GM19397 (cell line): Measurements from ENCODE around the gene CHST11.

Experiments
- ATAC-seq: cut with Tn5 transposase; IDR thresholded peaks from one replicate; pipeline ENCODE4 v1.9.1; 2021; ENCODE audit warnings: mild to moderate bottlenecking, moderate library complexity; ENCODE audit not compliant: unreplicated experiment

Gene CHST11

DNA sequence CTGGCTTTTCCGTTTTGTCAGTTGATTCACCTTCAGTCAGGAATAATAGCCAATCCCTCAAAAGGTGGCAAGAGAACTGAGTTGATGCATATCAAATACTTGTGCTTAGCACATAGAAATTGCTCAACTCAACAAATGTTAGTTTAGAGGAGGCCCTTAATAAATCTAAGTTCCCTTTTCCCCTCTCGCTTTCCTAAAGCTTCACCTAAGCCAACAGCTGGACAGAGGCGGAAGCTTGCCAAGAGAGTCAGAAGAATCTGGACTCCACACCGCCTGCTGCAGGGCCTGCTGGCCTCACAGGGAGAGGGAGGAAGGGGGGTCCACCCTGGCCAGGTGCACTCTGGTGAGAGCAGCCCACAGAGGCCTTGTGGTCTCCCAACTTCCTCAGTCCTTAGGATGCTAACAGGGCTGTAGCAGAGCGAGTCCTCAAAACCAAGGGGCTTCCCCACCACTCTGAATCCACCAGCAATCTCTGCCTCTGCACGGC, 213.1 kb downstream of the CHST11 start:
- ATAC-seq: peak; percentile 44

DNA sequence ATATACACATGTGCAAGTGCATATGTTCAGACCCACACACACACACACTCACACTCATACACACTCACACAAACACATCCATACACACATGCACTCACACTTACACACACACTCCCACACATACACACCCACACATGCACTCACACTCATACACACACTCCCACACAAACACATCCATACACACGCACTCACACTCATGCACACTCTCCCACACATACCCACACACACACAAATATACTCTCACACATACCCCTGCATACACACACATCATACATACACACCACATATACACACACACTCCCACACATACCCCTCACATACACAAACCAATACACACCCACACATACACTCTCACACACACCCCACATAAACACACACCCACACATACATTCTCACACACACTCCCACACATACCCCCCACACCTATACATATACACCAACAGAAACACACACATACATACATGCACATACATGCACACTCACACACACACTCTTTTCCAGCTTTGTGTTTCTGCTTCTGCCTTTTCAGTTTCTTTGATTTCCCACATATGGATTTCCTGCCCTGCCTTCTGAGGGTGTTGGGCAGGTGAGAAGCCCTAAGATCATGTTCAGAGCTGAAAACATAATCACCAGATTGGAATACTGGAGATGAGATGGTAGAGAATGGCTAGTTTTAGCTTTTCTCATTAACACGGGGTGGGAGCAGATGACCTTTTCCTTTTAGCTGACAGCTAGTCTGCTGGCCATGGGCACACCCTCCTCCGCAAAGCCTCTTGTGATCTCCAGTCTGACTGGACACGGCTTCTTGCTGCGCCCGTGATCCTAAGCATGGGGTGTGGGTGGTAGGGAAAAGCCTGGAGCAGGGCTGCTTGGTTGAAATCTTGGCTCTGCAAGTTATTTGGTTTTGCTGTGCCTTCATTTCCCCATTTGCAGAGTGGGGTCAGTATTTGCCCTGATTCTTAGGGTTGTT, 214.0 kb downstream of the CHST11 start:
- ATAC-seq: no peak

DNA sequence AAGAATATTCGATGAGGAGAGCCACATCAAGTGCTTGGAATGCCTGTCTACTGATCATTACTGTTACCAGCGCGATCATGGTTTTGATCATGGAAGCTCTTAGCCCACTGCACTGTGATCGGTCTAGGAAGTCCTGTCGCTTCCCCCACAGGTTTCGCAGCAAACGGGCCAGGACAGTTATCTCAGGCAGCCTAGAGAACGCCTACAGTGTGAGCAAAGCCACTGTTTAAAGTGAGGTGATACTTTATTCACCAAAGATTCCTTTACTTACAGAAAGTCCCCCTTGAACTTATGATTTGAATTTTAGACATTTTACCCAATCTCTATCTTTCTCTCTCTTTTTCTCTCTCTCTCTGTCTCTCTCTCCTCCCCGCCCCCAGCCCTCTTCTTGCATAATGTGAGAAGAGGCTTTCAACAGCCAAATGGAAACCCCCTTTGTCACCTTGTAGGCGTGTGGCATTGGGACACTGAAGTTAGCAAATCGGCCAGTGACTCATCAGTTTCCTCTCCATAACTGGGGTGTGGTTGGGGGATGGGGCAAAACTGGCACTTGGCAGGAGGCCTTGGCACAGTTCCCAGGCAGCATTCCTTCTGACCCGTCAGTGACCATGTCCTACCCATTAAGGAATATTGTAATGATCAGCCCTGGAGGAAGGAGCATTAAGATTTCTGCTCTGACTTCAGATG, 214.8 kb downstream of the CHST11 start:
- ATAC-seq: peak; percentile 61

DNA sequence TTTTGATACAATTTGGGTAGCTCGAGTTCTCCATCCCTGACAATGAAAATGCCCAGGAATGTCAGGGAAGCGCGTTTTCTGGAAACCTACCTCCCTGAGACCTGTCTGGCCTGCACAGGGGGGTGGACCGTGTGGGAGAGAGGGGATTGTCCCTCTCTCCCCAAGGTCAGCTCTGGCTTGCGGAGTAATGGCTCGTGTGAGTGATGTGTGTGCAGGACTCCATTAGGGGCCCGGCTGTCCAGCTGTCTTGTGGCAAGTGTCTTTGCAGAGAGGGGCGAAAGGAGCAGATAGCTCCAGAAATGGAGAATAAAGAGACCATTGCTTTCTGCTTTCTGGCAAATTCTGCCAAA, 215.3 kb downstream of the CHST11 start:
- no peak for ATAC-seq

DNA sequence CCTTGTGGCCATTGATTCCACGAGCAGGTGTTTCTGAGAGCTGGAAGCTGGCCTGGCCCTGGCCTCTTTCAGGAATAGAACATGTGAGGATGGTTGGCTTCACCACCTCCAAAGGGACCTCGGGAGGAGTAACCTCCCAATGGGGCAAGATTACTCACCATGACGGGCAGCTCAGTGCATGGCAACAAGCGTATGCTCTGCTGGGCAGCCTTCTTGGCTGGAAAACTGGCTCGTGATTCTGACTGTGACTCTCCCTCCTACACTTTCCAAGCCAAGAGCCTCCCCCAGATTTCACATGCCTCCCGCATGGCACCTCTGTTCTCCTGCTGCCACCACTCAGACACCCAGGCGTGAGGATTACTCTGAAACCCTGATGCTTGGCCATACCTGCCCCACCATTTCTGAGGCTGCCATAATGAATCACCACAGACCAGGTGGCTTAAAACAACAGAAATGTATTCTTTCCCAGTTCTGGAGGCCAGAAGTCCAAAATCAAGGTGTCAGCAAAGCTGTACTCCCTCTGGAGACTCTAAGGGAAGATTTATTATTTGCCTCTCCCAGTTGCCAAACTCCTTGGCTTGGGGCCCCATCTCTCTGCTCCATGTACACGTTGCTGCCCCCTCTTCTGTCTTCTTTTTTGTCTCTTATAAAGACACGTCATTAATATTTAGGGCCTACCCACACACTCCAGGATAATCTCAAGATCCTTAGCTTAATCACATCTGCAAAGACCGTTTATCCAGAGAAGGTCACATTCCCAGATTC, 215.9 kb downstream of the CHST11 start:
- ATAC-seq: no peak

DNA sequence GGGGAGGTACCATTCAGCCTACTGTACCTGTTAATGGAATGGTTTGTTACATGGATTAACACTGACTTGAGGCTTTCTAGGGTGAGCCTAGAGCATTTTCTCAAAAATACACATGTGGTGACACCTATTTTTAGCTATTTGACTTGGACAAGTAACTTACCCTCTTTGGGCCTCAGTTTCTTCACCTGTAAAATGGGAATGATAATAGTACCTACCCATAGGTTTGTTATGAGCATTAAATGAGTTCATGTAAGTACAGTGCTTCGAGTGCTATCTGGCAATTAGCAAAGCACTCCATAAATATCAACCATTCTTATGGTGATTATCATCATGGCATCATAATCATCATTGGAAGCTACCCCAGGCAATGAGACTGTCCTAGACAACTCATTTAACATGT, 216.5 kb downstream of the CHST11 start:
- ATAC-seq: no peak

DNA sequence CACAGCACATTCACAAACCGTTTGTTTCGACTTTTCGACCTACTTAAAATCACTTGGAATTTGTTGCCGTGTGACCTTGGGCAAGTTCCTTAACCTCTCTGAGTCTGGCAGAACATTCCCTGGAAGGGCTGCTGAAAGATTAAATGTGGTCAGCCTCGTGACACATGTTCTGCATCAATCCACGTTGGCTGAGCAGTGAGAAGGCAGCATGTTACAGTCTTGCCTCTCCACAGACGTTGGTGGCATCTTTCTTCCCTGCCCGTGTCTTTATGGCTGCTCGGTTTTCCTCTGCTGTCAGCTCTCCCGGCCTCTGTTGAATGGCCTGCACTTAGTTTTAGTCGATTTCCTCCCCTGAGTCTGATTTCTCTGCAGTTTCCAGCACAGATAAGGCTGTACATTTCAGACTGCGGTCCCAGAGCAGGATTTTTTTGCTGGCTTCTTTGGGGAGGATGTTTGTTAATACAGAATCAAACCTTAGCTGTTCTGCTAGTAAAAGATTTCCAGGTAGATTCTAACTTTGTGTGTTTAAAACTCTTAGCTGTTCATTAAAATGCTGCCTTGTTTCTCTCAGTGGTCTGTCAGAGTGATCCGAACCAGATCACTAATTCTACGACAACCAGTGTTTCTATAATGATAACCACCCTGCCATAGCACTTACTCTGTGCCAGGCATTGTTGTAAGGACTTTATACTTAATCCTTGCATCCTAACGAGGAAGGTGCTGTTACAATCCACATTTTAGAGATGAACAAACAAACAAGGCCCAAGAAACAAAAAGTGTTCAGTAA, 217.1 kb downstream of the CHST11 start:
- ATAC-seq: no peak

DNA sequence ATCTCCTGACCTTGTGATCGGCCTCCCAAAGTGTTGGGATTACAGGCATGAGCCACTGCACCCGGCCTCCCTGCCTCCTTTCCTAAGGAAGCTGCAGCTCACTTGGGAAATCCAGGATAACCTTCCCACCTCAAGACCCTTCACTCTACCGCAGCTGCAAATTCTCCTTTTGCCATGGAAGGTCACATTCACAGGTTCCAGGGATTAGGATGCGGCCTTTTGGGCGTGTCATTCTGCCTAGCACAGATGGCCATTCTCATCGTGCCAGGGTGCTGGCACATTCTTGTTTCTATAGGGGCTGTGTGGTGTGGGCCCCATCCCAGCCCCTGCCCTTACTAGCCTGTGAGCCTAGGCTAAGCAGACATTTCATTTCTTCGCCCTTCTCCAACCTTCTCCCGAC, 219.9 kb downstream of the CHST11 start:
- no peak for ATAC-seq

DNA sequence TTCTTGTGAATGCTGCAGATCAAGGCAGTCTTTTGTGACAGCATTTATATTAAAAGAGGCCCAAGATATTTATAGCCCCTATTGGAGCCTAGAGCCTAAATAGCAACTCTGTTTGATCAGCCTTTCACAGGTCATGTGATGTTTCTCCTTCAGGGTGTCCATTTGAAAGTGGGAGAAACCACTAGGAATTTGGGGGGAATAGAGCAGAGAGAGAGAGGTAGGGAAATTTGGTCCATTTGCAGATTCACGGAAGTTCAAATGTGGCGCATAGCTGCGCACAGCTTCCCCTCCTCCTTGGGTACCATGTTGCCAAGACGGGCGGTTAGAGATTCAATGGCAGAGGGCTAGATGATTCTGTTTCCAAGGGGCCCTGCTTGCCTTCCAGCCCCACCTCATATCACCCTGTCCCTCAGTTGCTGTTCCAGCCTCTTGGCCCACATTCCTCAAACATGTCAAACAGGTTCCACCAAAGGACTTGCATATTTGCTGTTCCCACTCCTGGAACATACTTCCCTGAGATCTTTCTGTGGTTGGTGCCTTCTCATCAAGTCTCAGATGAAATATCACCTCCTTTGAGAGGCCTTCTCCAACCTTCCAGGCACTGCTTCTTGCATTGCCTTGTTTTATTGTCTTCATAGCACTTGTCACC, 220.8 kb downstream of the CHST11 start:
- ATAC-seq: no peak

DNA sequence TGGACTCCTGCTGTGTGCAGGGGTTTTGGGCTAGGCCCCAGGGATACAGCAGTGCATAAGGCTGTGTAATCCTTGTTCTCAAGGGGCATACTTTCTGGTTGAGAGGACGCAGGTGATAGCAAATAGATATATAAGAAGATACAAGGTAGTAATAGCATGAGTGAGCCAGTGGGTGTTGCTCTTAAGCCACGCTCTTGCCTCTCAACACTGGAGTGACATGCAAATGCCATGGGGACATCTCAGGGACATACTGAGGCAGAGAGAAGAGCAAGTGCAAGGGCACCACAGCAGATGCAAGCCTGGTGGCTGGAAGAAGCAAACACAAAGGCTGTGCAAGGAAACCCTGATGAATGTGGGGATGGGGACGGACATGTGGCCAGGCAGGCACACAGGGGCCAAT, 223.3 kb downstream of the CHST11 start:
- no peak for ATAC-seq

DNA sequence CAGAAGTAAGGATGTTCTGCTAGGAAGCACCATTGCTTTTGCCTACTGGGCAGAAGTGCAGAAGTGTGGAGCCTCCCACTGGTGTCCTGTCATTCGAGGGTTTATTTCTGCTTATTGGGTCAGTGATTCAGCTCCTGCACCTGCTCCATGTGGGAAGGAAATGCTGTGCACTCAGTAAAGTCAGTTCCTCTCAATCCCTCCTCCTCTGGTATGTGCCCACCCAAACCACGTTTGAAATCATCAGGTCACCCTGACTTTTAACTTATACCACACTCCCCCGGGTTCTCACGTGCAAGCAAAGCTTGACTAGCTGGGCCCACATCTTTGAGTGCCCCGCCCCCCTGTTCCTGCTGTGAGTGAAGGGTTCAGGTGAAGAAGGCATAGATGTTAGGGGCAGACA, 223.7 kb downstream of the CHST11 start:
- ATAC-seq: no peak

DNA sequence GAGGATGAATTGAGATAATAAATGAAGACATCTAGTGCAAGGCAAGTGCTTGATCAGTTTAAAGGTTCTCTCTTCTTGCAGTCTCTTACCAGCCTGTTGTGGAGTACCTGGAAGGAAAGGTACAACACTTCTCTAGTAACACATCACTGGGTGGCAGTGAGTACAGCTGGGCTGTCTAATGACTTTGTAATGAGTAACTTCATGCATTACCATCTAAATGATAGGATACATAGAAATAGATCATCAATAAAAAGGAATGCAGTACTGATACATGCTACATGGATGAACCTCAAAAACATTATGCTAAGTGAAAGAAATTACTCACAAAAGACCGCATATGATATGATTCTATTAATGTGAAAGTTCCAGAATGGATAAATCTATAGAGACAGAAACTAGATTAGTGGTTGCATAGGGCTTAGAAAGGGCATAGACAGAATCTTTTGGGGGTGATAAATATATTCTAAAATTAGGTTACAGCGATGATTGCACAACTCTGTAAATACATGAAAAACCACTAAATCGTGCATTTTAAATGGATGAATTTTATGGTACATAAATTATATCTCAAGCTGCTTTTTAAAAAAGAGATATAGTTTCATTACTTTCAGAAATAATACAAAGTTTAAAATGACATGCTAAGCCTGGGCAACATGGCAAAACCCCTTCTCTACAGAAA, 224.4 kb downstream of the CHST11 start:
- no peak for ATAC-seq

DNA sequence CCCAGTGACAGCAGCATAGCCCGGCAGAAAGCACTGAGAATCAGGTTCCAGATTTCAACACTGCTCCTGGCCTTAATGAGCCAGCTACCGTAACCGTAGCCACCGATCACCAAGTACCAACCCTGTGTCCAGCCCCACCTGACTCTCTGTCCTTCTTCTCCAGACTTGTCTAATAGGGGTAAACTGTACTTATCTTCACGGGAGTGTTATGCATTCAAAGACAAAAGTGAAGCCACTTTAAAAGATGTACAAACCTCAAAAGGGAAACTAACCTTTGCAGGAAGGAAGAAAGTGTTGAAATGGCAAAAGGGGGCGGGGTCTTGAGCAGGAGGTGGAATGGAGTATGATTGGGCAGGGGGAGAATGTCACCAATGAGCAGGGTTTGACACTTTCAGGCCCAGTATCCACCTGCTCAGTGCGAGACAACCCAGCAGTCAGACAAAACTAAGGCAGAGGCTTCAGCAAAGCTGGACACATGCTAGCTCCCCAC, 226.1 kb downstream of the CHST11 start:
- ATAC-seq: peak; percentile 56

DNA sequence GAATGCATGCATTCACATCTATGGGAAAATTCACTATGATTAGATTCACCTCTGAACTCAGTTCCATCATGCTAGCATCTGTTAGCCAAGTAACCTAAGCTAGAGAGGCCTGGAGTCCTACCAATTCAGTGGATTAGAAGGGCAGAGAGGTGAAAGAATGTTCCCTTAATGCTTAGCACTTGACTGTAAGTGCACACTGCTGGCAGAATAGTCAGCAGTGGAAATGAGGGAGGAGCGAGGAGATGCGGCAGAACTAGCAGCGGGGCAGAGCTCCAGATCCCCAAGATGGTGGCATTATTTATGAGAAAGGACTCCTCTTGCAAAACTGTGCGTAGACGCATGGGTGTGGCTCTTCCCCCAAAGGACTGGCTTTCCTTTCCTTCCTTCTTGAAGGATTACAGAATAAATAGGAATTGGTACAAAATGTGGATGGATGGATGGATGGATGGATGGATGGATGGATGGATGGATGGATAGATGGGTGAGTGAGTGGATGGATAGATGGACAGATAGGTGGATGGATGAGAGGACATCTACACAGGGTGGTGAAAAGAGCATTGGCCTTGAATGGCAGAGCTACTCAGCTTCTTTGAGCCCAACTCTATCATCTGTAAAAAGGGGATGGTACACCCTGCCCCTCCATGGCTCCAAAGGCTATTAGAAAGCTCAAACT, 227.2 kb downstream of the CHST11 start:
- ATAC-seq: no peak

DNA sequence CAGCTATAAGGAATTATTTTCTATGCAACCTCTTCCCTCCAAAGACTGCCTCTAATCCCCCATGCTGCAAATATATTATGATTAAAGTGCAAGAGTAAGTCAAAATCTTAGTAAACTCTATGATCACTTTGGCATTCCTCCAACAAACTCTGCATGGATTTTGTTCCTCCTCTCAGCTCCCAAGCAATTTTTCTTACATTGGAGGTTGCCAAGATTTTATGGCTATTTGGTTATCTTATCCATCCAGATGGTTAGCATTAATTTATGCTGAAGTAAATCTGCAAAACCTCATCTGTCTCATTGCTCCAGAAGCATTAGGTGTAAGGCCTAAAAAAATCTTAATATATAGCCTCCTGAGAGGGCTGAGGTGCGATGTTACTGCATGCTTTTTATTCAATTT, 228.1 kb downstream of the CHST11 start:
- ATAC-seq: no peak

DNA sequence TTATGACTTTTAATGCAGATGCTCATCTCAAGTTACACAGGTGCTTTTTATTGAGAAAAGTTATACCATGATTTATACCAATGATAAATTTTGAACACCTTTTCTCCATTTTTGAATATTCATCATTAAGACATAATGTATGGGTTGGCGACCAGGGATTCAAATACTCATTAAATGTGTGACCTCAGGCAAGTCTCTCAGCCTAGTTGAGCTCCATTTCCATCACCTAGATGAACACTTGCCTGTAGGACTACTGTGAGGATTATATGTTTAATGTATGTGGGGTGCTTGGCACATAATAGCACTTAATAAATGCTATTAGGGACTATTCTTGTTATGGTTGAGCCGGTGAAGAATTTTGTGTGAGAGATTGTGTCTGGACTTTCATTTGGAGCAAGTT, 228.6 kb downstream of the CHST11 start:
- no peak for ATAC-seq

DNA sequence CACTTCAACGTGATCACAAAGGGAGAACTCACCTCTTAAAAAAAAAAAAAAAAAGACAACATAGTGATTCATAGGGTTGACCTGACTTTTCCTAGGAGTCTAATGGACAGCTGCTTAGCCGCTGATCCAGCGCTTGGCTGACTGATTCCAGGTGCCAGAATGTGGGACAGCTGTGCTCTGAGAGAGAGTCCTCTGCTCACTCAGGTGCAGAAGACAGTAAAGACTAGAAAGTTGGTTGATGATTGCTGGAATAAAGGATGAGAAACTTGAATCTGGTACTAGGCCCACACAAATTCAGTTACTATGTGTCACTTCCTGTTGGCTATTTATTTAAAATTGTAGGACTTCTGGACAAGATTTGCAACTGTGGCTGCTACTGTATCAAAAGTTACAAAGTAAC, 229.4 kb downstream of the CHST11 start:
- ATAC-seq: no peak

DNA sequence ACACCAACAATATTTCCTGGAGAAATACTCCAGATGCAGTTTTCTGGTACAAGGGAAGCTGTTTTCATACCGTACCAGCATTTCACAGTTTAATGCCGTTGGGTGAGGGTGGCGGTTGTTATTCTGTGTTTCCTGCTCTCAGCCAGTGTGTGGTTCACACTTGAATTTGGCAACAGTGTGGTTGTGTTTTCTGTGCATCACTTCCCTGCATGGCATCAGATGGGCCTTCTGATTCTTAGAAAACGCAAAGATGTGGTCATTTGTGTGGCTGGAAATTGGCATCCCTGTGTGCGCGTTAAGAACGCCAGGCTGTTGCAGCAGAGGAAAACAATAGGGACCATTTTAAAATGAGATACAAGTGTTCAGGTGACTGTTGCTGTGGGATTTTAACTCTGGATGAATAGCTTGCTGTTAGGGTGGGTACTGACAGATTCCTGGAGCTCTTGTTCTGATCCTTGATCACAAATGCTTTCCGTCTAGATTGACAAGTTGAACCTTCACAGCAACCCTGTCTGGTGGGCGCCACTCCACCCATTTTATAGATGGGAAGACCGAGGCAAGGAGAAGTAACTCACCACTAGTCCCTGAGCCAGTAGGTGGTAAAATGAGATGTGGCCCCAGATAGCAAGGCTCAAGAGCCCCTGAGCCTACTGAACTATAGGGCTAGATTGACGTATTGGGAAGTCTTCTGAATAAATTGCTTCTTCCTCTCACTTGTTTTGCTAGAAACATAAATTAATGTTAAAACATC, 231.2 kb downstream of the CHST11 start:
- no peak for ATAC-seq
